Sciatic nerve (tissue), 2 donors: Measurements from ENCODE around the gene RGS7. TPM values are rescaled to one million over a fixed set of nuclear protein-coding genes. Genes with fewer than 3 reads are reported as not detected.
A peak's percentile ranks its signal among the peaks of the same experiment; 100 is the strongest.
"Not testable (repeated sequence)": the region's sequence is repeated elsewhere in the genome, so short reads cannot be mapped to it uniquely, and the experiment has no call there.

Experiments
- ATAC-seq: fragments of 200-7000 bp; cut with Tn5 transposase; one replicate; pipeline ENCODE4 v1.9.1; 2020; ENCODE audit warnings: mild to moderate bottlenecking, moderate library complexity
- DNase-seq: peaks from one replicate; pipeline ENCODE4 v3.0.0-alpha.2; 2020; ENCODE audit warnings: low spot score
- intact Hi-C: fragments of 100-400 bp; cut with DNase I; formaldehyde crosslinking; loops from one replicate; pipeline ENCODE4 v1.14.2; 2022
- microRNA-seq: library from miRNA; unstranded; fragments of <30 nt; microRNA quantifications from one replicate; pipeline ENCODE4 v1.2.0, GENCODE V29; 2020
- total RNA-seq: library from RNA; stranded (reverse); fragmentation: NEBNext Ultra II Directional; extraction: Animal tissue kit (Norgen Biotek cat#: 25700); gene quantifications from one replicate; pipeline ENCODE4 v1.2.1, GENCODE V29; 2021
- donor health status: DM: no; HTN: no; CAD: no.
- donor health status: DM: no; HTN: no; CAD: no.

RGS7 gene
- total RNA-seq, 1 donor from 2014 or later = 2.0 TPM

DNA sequence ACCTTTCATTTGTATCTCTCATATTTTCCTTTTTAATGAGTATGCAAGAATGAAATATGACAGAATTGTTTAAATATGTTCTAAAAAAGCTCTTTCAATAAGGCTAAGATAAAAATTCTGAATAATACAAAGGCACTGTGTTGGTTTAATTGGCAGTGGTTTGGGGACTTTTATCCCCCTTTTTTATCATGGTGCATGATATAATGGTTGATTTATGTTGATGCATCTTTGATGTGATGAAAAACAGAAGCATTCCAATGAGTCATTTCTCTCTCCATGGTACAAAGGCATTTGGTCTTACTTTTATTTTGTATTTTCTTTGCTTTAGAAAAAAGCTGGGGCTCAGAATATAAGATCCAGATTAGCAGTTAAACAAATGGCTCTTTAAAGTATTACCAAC, 617.9 kb downstream of the RGS7 start:
- no peak for ATAC-seq
- intact Hi-C loops = no loop called here

DNA sequence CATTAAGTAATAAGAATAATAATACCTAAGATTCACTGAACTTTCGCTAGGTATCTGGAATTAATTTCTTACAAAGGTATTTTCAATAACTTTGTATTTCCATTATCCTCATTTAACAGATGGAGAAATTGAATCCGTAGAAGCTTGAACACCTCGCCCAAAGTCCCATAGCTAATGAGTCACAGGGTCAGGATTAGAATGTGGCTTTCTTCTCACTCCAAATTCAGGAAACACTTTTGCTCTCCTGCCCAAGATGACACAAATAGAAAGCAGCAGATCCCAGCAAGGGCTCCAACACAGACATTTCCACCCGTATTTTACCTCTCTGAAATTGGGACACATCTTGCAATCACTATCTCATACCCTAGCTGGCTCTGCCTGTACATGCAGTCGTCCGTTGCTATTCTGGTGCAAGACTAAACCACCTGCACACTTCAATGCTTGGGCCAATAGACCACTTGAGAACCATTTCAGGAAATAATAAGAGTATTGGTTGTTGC, 619.2 kb downstream of the RGS7 start:
- DNase-seq (no peak), ATAC-seq (no peak)
- intact Hi-C loops = no loop called here

More for the DNA sequence above, 617.9 kb downstream of the RGS7 start:
- no peak for DNase-seq

DNA sequence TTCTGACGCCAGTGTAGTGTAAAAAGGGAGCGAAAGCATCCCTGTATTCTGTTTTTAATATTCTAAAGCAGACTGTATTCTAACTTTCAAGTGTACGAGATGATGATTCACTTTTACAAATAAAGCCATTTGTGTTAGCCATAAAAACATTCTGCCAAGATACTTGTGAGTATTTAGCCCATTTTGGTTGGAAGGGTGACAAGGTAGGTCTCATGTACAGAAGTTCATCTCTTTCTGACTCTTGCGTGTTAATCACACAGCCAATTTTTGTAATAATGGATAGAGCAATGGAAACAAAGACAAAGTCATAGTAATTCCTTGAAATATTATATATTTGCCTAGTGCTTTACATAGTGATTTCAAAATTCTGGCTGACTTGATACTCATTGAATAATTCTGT, 619.7 kb downstream of the RGS7 start:
- intact Hi-C loops = no loop called here
- no peak for ATAC-seq

DNA sequence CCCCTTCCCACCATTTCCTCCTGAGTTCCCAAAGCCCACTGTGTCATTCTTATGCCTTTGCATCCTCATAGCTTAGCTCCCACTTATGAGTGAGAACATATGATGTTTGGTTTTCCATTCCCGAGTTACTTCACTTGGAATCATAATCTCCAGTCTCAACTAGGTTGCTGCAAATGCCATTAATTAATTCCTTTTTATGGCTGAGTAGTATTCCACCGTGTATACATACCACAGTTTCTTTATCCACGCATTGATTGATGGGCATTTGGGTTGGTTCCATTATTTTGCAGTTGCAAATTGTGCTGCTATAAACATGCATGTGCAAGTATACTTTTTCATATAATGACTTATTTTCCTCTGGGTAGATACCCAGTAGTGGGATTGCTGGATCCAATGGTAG, 622.3 kb downstream of the RGS7 start:
- ATAC-seq = not testable (repeated sequence)

More for the DNA sequence above, 619.7 kb downstream of the RGS7 start:
- no peak for DNase-seq

DNA sequence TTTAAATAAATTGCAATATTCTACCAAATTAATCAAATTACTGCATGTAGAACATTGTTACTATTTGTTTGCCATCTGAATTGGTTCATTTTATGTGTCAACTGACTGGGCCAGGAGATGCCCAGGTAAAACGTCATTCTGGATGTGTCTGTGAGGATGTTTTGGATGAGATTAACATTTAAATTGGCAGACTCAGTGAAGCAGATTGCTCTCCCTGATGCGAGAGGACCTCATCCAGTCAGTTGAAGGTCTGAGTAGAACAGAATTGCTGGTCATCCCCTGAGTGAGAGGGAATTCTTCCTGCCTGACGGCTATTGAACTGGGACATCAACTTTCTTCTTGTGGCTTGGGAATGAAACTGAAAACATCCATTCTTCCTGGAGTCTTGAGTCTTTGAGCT, 623.0 kb downstream of the RGS7 start:
- intact Hi-C loops = no loop called here
- no peak for ATAC-seq
- no peak for DNase-seq

More for the DNA sequence above, 622.3 kb downstream of the RGS7 start:
- intact Hi-C loops, DNase-seq: not testable (repeated sequence)

DNA sequence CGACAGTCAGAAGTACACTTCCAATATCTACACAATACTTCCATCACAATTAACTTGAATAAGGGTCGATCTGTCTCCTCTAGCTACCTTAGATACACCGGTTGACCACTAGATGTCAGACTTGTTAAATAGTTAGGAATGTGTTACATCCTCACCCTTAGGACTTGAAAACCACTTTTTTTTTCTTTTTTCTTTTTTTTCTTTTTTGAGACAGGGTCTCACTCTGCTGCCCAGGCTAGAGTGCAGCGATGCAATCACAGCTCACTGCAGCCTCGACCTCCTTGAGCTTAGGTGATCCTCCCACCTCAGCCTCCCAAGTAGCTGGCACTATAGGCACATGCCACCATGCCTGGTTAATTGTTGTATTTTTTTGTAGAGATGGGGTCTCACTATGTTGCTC, 624.6 kb downstream of the RGS7 start:
- ATAC-seq (peak; percentile 65), DNase-seq (no peak)
- intact Hi-C loops = no loop called here

Small RNA genes lying within 50 kb of the gene (microRNA-seq; reads per million reads assigned to microRNA genes)
- not detected for gene MIR3123

Other genes starting within 250 kb of the RGS7 start
- gene FH, start 162.6 kb upstream of the RGS7 start, total RNA-seq = 37.6 TPM
- gene KMO, start 175.2 kb upstream of the RGS7 start, total RNA-seq = 1.6 TPM